HG03095 (cell line): ENCODE results near the gene ITPK1.
"Not testable (repeated sequence)": the region's sequence is repeated elsewhere in the genome, so short reads cannot be mapped to it uniquely, and the experiment has no call there.

Experiments
- ATAC-seq: cut with Tn5 transposase; IDR thresholded peaks from one replicate; pipeline ENCODE4 v1.9.1; 2021; ENCODE audit warnings: moderate library complexity; ENCODE audit not compliant: unreplicated experiment

ITPK1 gene

DNA sequence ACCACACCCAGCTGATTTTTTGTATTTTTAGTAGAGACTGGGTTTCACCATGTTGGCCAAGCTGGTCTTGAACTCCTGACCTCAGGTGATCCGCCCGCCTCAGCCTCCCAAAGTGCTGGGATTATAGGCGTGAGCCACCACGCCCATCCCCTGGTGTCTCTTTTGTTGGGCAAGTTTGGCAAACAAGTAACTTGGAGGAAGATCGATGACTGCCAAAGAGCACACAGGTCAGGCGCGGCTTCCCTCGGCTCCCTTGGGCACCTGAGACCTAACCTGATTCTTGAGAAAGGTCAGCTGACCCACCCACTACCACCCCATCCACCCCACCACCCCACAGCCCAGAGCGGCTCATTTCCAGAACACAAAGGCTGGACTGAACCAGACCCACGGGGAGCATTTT, 9.9 kb downstream of the ITPK1 start:
- not testable (repeated sequence) for ATAC-seq

- no peak for ATAC-seq
Measured at GRCh38 chr14:93105362-93105761, 10.4 kb downstream of the ITPK1 start.

DNA sequence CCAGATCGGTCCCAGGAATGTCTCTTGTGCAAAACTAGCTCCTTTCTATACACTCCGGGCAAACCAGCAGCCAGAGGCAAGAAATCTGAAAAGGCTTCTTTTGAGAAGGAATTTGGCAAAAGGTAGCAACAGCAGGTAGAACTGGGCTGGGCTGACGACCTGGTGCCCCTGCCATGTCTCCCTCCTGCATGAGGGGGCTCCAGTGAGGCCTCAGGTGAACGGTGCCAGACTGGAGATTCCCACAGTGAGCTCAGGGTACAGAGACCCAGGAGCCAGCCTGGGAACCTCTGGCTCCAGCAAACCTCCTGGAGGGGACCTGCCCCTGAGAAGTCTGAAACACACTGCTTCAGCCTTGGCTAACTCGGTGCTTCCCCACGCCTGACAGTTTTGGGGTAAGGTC, 10.8 kb downstream of the ITPK1 start:
- ATAC-seq = no peak

- ATAC-seq = peak; percentile 88
Measured at GRCh38 chr14:93103392-93104080, 12.2 kb downstream of the ITPK1 start.

DNA sequence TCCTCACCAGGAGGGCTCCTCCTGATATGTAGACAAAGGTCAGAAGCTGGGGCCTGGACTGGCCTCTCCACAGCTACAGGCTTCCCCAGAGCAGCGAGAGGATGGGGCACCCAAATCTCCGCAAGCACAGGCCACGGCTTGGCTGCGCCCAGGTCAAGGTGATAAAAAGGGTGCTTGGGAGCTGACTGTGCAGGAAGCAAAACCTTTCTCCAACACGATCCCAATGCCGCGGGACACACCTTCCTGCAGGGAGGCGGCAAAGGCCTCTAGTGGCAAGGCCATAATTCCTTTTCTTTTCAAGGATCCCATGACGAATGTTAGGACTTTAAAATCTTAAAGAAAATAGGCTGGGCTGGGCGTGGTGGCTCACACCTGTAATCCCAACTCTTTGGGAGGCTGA, 13.6 kb downstream of the ITPK1 start:
- no peak for ATAC-seq

GRCh38 chr14:93101181-93101580, 14.5 kb downstream of the ITPK1 start:
- no peak for ATAC-seq

GRCh38 chr14:93100570-93100969, 15.2 kb downstream of the ITPK1 start:
- no peak for ATAC-seq

DNA sequence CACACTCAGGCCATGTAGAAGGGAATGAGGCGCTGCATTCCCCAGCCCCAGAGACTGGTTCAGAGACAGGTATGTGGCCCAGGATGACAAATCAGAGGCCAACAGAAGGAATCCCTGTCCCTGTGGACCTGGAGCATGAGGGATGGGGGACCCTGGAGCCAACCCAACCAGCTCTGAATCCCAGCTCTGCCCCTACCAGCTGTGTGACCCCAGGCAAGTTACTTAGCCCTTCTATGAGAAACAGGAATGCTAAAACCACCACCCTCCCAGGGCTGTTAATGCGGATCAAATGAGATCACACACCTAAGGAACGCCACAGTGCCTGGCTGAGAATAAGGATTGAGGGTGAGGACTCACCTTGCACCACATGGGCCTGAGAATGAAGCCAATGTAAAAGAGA, 15.6 kb downstream of the ITPK1 start:
- no peak for ATAC-seq

DNA sequence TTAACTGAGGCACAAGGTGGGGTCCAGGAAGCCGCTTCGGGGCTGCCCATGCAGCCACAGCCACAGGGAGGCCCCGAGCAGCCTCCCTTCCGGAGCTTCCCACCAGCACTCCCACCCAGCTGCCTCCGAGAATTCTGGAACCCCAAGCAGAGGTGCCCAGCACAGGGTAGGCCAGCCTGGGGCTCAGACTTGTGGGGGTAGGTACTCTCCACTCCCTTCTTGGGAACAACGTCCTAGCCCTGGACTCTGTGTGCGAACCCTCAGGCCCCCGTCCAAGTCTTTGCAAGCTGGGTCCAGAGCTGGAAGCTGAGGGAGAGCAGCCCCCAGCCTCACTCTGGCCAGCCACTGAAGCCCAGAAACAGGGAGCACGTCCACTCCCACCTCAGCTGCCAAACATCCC, 16.1 kb downstream of the ITPK1 start:
- no peak for ATAC-seq

DNA sequence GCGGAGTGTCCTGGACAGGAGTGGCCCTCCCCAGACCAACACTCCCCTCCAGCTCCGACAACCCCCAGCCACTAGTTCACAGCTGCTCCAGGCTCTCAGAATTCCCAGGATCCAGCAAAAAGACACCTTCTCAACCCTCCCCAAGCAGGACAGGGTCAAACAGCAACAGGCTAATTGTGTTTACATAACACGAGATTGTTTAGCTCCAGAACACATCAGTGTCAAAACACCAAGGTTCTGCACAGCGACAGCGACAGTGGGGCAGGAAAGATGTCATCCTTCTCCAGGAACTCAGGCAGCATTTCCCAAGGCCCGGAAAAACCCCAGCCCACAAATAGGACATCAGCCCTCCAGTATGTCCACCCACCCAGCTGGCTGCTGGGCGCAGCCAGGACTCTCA, 16.5 kb downstream of the ITPK1 start:
- no peak for ATAC-seq

DNA sequence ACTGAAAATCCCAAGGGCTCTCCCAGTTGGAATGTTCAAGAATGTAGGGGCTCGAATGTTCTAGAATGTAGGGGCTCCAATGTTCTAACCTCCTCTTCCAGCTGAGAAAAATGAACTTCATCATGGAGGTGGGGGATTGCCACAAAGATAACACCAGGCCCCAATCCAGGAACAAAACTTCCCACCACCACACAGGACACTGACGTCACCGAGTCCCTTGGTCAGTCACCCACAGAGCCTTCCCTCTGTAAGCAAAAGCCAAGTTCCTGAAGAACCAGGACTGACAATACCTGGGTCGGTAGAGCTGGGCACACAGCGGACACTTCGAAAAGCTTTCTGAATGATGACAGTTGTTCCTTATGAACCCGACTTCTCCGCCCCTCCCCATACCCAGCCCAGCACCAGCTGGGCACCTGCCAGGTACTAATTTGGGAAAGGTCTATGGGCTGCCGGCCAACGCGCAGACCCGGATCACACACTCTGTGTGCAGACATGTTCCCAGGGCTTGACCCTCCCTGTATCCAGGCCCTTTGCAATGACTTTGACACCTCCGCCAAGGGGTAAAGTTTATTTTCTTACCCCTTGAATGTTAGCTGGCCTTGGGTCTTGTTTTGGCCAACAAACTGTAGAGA, 18.9 kb downstream of the ITPK1 start:
- ATAC-seq = no peak

- ATAC-seq = no peak
Measured at GRCh38 chr14:93095742-93096510, 19.8 kb downstream of the ITPK1 start.

- no peak for ATAC-seq
Measured at GRCh38 chr14:93094121-93094918, 21.4 kb downstream of the ITPK1 start.

DNA sequence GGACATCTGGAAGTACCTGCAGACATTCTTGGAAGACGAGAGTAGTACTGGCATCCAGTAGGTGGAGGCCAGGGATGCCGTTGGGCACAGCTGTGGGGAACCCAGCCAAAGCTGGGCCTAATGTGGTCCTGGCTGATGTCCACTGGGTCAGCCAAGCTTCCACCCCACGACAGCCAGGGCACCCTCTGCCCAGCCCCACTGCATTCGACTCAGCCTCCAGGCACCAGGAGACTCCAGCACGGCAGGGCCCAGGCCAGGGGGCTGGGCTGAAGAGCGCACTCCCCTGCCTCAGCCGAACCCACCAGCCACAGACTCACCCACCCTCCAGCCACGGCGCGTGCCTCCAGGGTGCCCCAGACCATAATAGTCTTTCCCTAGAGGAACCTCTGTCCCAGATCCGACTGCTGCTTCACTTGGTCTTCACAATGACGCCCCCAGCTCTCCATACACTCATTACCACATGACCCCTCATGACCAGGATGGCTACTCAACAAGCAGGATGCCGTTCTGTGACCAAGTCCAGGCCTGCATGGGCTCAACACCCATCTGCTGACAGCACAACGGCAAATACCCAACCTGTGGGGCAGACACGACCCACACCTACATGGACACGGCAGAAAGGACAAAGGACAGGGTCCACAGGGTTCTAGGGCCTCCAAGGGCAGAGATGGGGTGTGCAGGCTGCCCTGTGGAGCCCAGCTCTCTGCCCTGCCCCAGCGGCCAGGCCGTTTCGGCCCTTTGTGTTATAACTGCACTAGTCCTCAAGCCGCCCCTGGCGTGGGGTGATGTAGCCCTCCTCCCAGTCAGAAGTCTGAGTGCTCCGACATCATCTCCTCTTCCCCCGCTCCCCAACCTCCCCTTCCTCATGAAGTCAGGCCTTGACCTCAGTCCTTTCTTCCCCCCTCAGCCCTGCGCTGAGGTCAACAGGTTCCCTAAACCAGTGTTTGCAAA, 22.8 kb downstream of the ITPK1 start:
- ATAC-seq = no peak

DNA sequence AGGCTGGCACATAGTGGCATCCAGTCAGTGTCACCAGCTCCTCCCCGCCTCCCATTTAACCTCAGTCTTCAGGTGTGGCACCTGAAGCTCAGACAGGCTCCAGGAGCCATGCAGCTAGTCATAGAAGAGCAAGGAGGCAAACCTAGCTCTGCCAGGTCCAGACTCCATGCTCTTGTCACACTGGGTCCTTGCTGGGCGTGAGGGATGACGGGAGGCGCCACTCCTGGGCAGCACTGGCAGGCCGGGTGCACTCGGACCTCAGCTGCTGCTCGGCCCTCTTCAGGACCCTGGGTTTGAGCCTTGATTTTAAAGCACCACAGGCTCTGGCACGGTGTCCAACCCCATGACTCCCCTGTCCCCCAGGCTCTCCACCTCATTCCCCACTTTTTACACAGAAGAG, 24.1 kb downstream of the ITPK1 start:
- ATAC-seq = no peak

- ATAC-seq = no peak
Measured at GRCh38 chr14:93090826-93091555, 24.7 kb downstream of the ITPK1 start.

GRCh38 chr14:93089521-93090269, 26.0 kb downstream of the ITPK1 start:
- no peak for ATAC-seq

DNA sequence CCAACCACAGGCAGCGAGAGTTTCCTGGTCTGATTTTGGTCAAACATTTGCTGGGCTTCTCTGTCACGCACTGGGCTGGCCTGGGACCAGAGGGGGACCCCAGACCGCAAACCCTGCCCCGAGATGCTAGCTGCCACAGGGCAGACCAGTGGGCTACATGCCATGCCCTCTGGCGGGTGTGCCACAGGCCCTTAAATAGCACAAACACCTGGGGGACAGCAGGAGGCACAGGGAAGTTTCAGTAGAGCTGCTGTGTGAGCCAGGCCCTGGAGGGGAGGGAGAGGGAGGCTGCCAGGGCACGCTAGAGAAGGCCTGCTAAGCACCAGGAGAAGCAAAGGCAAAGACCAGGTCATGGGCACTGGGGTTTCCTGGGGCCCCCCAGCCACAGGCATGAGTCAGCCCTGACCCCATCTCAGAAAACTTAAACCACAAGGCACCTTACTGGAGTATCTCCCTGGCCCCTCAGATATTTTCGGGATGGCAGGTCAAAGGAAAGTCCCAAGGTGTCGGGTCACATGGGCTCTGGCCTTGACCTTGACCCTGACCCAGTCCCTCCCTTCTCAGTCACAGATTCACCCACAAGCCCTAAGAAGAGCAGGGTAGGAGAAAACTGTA, 29.2 kb downstream of the ITPK1 start:
- ATAC-seq = peak; percentile 46
